HEK293 (cell line): ENCODE results near the gene PDLIM7.

Source experiments
- CTCF ChIA-PET: fragments of 350-600 bp; formaldehyde crosslinking; extraction: SDS; loops from one replicate; lab custom pipeline; 2021; ENCODE audit warnings: antibody characterized with exemption; lab: Yijun Ruan, JAX
- POLR2A ChIA-PET: fragments of 300-600 bp; formaldehyde crosslinking; extraction: SDS; loops from one replicate; lab custom pipeline; 2020; ENCODE audit warnings: antibody characterized with exemption, inconsistent platforms; lab: Yijun Ruan, JAX
- H3K27ac ChIP-seq: fragments of 200-500 bp; sonication (Bioruptor generic); 2 replicates; pipeline ENCODE4 v1.5.1; 2014; ENCODE audit warnings: low read depth, low read length, control low read depth, inconsistent platforms; ENCODE audit errors: extremely low read depth
- H3K36me3 ChIP-seq, 2 experiments: fragments of 200-500 bp in 1 of 2; sonication (Bioruptor generic) in 1 of 2; 1 replicate in 1 of 2; 2 replicates in 1 of 2; pipeline ENCODE4 v1.5.1; 2014 to 2017; ENCODE audit warnings: inconsistent platforms in 2 of 2, low read length in 2 of 2; ENCODE audit not compliant: control insufficient read depth in 2 of 2, insufficient read depth in 1 of 2
- H3K4me1 ChIP-seq: fragments of 200-500 bp; sonication (Bioruptor generic); 2 replicates; pipeline ENCODE4 v1.5.1; 2014; ENCODE audit warnings: mild to moderate bottlenecking, low read length, inconsistent platforms; ENCODE audit not compliant: control insufficient read depth, insufficient read depth
- H3K4me3 ChIP-seq: 2 replicates; pipeline ENCODE4 v1.5.1; 2011; ENCODE audit warnings: low read depth, mild to moderate bottlenecking, control low read depth, low read length, moderate library complexity
- H3K9me3 ChIP-seq: fragments of 200-500 bp; sonication (Bioruptor generic); 2 replicates; pipeline ENCODE4 v1.5.1; 2014; ENCODE audit warnings: low read depth, low read length, inconsistent platforms; ENCODE audit not compliant: control insufficient read depth, insufficient read depth
- BCL11A ChIP-seq: fragments of 450-650 bp; formaldehyde crosslinking; IDR thresholded peaks from 2 replicates; pipeline ENCODE4 v1.5.1; 2016; ENCODE audit warnings: low read depth, missing biosample characterization, missing genetic modification characterization
- EGR2 ChIP-seq: fragments of 450-650 bp; formaldehyde crosslinking; IDR thresholded peaks from 2 replicates; pipeline ENCODE4 v1.5.1; 2016; ENCODE audit warnings: low read depth, missing biosample characterization, missing genetic modification characterization
- GLIS2 ChIP-seq: fragments of 450-650 bp; formaldehyde crosslinking; IDR thresholded peaks from 2 replicates; pipeline ENCODE4 v1.5.1; 2016; ENCODE audit warnings: missing biosample characterization, missing genetic modification characterization
- REPIN1 ChIP-seq: fragments of 450-650 bp; formaldehyde crosslinking; IDR thresholded peaks from 2 replicates; pipeline ENCODE4 v1.5.1; 2017; ENCODE audit warnings: missing biosample characterization, missing genetic modification characterization, low read depth
- ZBTB1 ChIP-seq: fragments of 450-650 bp; formaldehyde crosslinking; IDR thresholded peaks from 2 replicates; pipeline ENCODE4 v1.5.1; 2016; ENCODE audit warnings: missing biosample characterization, missing genetic modification characterization
- ZBTB10 ChIP-seq: fragments of 450-650 bp; formaldehyde crosslinking; IDR thresholded peaks from 2 replicates; pipeline ENCODE4 v1.5.1; 2016; ENCODE audit warnings: missing biosample characterization, missing genetic modification characterization
- ZBTB11 ChIP-seq: fragments of 450-650 bp; formaldehyde crosslinking; conservative IDR thresholded peaks from 2 replicates; pipeline ENCODE4 v1.5.1; 2016; ENCODE audit warnings: low read depth, missing biosample characterization, missing genetic modification characterization
- ZNF121 ChIP-seq: fragments of 450-650 bp; formaldehyde crosslinking; IDR thresholded peaks from 2 replicates; pipeline ENCODE4 v1.5.1; 2016; ENCODE audit warnings: missing biosample characterization, missing genetic modification characterization
- ZNF335 ChIP-seq: fragments of 450-650 bp; formaldehyde crosslinking; conservative IDR thresholded peaks from 2 replicates; pipeline ENCODE4 v1.5.1; 2016; ENCODE audit warnings: missing biosample characterization, missing genetic modification characterization
- ZNF341 ChIP-seq: fragments of 450-650 bp; formaldehyde crosslinking; IDR thresholded peaks from 2 replicates; pipeline ENCODE4; 2016; ENCODE audit warnings: low read depth, missing biosample characterization, missing genetic modification characterization
- ZNF423 ChIP-seq: fragments of 450-650 bp; formaldehyde crosslinking; IDR thresholded peaks from 2 replicates; pipeline ENCODE4 v1.5.1; 2016; ENCODE audit warnings: missing biosample characterization, missing genetic modification characterization
- ZNF426 ChIP-seq: fragments of 450-650 bp; formaldehyde crosslinking; IDR thresholded peaks from 2 replicates; pipeline ENCODE4 v1.5.1; 2017; ENCODE audit warnings: missing biosample characterization, missing genetic modification characterization, mild to moderate bottlenecking, inconsistent platforms, moderate library complexity
- ZNF513 ChIP-seq: fragments of 450-650 bp; IDR thresholded peaks from 2 replicates; pipeline ENCODE4 v1.5.1; 2018; ENCODE audit warnings: missing biosample characterization, missing genetic modification characterization
- ZNF544 ChIP-seq: fragments of 450-650 bp; formaldehyde crosslinking; IDR thresholded peaks from 2 replicates; pipeline ENCODE4 v1.5.0; 2017; ENCODE audit warnings: missing biosample characterization, missing genetic modification characterization
- ZNF585B ChIP-seq: fragments of 450-650 bp; formaldehyde crosslinking; IDR thresholded peaks from 2 replicates; pipeline ENCODE4 v1.5.1; 2016; ENCODE audit warnings: missing biosample characterization, missing genetic modification characterization
- ZNF621 ChIP-seq: fragments of 450-650 bp; formaldehyde crosslinking; IDR thresholded peaks from 2 replicates; pipeline ENCODE4 v1.5.1; 2017; ENCODE audit warnings: missing biosample characterization, missing genetic modification characterization
- ZNF76 ChIP-seq: fragments of 450-650 bp; formaldehyde crosslinking; IDR thresholded peaks from 2 replicates; pipeline ENCODE4; 2016; ENCODE audit warnings: low read depth, missing biosample characterization, missing genetic modification characterization, borderline replicate concordance
- ZNF768 ChIP-seq: fragments of 450-650 bp; formaldehyde crosslinking; IDR thresholded peaks from 2 replicates; pipeline ENCODE4 v1.5.1; 2018; ENCODE audit warnings: missing biosample characterization, mild to moderate bottlenecking, missing genetic modification characterization
- TF ChIP-seq, protein P1 (sequence below): fragments of 450-650 bp; formaldehyde crosslinking; IDR thresholded peaks from 2 replicates; pipeline ENCODE4 v1.5.1; 2016; ENCODE audit warnings: missing biosample characterization, missing genetic modification characterization

Gene PDLIM7

DNA sequence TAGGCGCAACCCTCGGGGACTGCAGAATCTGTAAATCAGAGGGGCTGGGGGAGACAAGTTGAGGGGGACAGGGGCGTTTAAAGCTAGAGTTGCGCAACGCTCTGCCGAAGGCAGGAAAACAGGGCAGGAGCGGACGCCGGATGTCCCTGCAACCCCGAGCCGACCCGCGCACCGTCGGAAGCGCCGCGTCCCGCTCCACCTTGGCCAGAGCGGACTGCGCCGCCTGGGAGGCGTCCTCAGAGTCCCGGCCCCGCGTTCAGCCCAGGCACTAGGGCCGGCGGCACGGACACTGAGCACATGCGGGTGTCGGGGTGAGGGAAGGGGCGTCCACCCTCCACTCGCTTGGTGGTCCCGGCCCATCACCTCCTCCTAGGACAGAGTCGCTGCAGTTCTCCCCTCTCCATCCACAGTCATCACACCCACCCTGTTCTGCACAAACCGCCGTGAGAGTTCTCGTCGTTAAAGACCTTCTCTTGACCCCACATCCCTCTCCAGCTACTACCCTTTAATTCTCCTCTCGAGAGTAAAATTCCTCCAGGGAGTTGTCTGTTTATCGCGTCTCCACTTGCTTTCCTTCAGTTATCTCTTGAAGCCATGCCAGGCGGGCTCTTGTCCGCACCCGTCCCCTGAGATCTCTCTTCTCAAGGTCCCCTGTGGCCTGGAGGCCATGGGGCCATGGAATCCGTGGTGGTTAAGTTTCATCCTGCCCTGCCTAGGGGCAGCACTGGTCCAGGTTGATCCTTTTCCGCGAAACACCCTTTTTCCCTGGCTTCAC is 796 bp upstream of the PDLIM7 start:
- no peak for TF ChIP-seq ZNF768 (tag by site-specific recombination)
- TF ChIP-seq ZNF121 (tag by site-specific recombination): peak; percentile 40; the same call in 1 of the 2 replicates
- ChIA-PET POLR2A (interaction anchor here (0.6 to 7.0 kb wide), 22 partner anchors 9 to 706 kb away, joined by 3 to 106 read pairs (median 5); partner anchors contain the start of genes DBN1, DDX41, GRK6 and HNRNPAB), CTCF (interaction anchor here (0.7 to 4.3 kb wide), 9 partner anchors 10 to 188 kb away, joined by 3 to 40 read pairs (median 4); no protein-coding TSS in a partner anchor)
- peaks cover 0 to 19% of the 10 kb centered on the region in 2 experiments; a peak in 1 of 3 replicates for H3K36me3 ChIP-seq
- H3K4me3 ChIP-seq: peak overlapping the region; percentile 19
- H3K4me1 ChIP-seq: peaks cover 20% of the 10 kb centered on the region
- H3K9me3 ChIP-seq: no peaks in the 10 kb centered on the region
- H3K27ac ChIP-seq: no peak overlapping the region

DNA sequence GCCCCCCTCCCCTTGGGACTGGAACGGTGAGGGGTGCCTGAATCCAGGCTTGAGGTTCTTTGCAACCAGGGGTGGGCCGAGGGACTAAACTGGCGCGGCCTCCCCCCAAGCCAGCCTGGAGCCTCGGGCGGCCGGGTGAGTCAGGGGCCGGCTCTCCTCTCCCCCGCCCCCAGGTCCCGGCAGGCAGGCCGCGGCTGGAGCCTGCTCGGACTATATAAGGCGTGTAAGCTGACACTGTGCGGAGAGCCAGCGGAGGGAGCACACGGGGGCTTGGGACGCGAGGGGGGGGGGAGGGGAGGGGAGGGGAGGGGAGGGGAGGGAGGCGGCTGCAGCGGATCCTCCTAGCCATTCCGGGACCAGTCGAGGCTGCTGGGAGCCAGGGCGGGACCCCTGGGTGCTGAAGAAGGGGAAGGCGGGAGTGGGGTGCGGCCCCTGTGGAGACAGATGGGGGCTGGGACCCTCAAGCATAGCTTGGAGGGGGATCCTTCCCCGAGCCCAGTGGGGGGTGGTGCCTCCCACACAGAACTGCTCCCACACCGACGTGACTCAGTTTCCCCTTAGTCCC is 595 bp downstream of the PDLIM7 start:
- peaks cover 20% of the 10 kb centered on the region for H3K4me1 ChIP-seq
- CTCF ChIA-PET: interaction anchor here (0.6 to 4.0 kb wide), 10 partner anchors 25 to 1569 kb away, joined by 3 to 23 read pairs (median 4); no protein-coding TSS in a partner anchor
- POLR2A ChIA-PET: interaction anchor here (0.6 to 7.0 kb wide), 25 partner anchors 8 to 707 kb away, joined by 3 to 106 read pairs (median 5); partner anchors contain the start of genes B4GALT7, DBN1, DDX41 and GRK6
- TF ChIP-seq, protein P1, sequence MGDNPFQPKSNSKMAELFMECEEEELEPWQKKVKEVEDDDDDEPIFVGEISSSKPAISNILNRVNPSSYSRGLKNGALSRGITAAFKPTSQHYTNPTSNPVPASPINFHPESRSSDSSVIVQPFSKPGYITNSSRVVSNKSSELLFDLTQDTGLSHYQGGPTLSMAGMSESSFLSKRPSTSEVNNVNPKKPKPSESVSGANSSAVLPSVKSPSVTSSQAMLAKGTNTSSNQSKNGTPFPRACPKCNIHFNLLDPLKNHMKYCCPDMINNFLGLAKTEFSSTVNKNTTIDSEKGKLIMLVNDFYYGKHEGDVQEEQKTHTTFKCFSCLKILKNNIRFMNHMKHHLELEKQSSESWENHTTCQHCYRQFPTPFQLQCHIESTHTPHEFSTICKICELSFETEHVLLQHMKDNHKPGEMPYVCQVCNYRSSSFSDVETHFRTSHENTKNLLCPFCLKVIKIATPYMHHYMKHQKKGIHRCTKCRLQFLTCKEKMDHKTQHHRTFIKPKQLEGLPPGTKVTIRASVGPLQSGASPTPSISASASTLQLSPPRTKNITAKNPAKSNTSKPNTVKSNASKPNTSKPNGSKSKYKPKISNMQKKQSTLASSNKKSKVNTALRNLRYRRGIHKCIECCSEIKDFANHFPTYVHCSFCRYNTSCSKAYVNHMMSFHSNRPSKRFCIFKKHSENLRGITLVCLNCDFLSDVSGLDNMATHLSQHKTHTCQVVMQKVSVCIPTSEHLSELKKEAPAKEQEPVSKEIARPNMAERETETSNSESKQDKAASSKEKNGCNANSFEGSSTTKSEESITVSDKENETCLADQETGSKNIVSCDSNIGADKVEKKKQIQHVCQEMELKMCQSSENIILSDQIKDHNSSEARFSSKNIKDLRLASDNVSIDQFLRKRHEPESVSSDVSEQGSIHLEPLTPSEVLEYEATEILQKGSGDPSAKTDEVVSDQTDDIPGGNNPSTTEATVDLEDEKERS (tag by site-specific recombination): no peak
- TF ChIP-seq ZNF341 (peak; percentile 77), ZNF76 (tag by site-specific recombination) (peak; percentile 84), ZBTB10 (tag by site-specific recombination) (peak; percentile 89), ZNF585B (tag by site-specific recombination) (no peak), ZBTB11 (tag by site-specific recombination) (0 out of 2 replicates have a peak, but pooled peaks have one; percentile 30), ZNF423 (tag by site-specific recombination) (peak; percentile 97), BCL11A (tag by site-specific recombination) (no peak), ZNF544 (no peak), ZNF426 (tag by site-specific recombination) (no peak), ZNF513 (tag by site-specific recombination) (no peak), EGR2 (tag by site-specific recombination) (peak; percentile 39), GLIS2 (tag by site-specific recombination) (peak; percentile 88), ZBTB1 (tag by site-specific recombination) (0 out of 2 replicates have a peak, but pooled peaks have one; percentile 20), REPIN1 (tag by site-specific recombination) (no peak), ZNF335 (tag by site-specific recombination) (peak; percentile 8; the same call in 1 of the 2 replicates), ZNF621 (tag by site-specific recombination) (no peak)

More for the DNA sequence above, 595 bp downstream of the PDLIM7 start:
- Histone ChIP-seq H3K27ac (peak overlapping the region; percentile 98), H3K9me3 (no peaks in the 10 kb centered on the region), H3K4me3 (peak overlapping the region; percentile 67), H3K36me3 (peaks cover 0 to 30% of the 10 kb centered on the region in 2 experiments; a peak in 1 of 3 replicates)
